Measurements from ENCODE around the gene TYRO3. TPM values are rescaled to one million over a fixed set of nuclear protein-coding genes. Genes with fewer than 3 reads are reported as not detected.
"Not testable (repeated sequence)": the region's sequence is repeated elsewhere in the genome, so short reads cannot be mapped to it uniquely, and the experiment has no call there.

The TYRO3 gene
- polyA plus RNA-seq, 1 donor, result 36.6 TPM

- WGBS (ENCODE audit: insufficient coverage, low lambda C conversion rate), result 90% methylated on average over 2 of the region's 7 CpGs
- Histone ChIP-seq H3K9me3 (ENCODE audit: control insufficient read depth, low read depth, low read length) (no peaks in the 10 kb centered on the region), H3K36me3 (ENCODE audit: control insufficient read depth, insufficient read depth, low read length) (no peaks in the 10 kb centered on the region), H3K27ac (ENCODE audit: low read length) (peak overlapping the region; percentile 89), H3K4me3 (ENCODE audit: low read length) (no peak overlapping the region), H3K27me3 (ENCODE audit: control insufficient read depth, insufficient read depth, low read length) (no peaks in the 10 kb centered on the region), H3K4me1 (ENCODE audit: control insufficient read depth, insufficient read depth, low read length) (peaks cover 23% of the 10 kb centered on the region)
- no peak for DNase-seq
Observed at GRCh38 chr15:41584636-41585126, 25.7 kb downstream of the TYRO3 start.

DNA sequence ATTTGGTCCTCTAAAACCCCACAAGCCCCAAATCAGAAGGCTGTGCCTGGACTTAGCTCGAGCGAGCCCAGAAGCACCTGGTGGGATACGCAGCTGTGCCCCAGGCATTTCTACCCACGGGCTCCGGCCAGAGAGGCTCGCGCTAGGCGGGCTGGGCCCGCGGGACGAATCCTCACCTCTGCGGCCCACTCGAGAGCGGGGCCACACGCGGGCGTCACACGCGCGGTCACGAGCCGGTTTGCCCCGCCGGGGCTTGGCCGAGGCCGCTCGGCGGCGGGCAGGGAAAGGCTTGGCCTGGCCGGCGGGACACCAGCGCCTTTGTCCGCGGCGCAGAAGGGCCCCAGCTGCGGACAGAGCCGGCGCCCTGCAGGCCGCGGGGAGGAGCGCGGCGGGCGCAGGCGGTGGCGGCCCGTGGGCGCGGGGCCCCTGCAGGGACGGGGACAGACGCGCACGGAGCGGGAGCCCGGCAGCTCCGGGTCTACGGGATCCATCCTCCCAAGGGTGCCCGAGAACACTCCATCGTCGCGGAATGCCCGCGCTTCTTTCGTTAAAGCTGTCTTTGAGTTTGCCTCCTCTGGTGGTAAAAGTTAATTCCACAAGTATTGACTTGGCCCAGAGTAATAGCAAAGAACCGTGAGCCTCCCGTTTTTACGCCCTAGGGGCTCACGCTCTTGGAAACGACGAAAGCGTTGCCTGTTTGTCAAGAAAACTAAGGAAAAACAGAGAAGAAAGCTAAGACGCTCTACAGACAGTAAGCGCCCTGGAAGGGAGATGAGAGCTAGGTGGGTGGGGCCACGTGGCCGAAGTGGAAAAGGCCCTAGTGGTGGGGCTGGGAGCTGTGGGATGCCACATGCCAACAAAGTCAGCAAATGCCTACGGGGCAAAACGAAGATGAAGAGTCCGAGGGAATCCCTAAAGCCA lies 26.4 kb downstream of the TYRO3 start:
- Histone ChIP-seq H3K27ac (ENCODE audit: low read length) (peak overlapping the region; percentile 89), H3K27me3 (ENCODE audit: control insufficient read depth, insufficient read depth, low read length) (no peaks in the 10 kb centered on the region), H3K36me3 (ENCODE audit: control insufficient read depth, insufficient read depth, low read length) (no peaks in the 10 kb centered on the region), H3K4me1 (ENCODE audit: control insufficient read depth, insufficient read depth, low read length) (peaks cover 28% of the 10 kb centered on the region), H3K9me3 (ENCODE audit: control insufficient read depth, low read depth, low read length) (no peaks in the 10 kb centered on the region), H3K4me3 (ENCODE audit: low read length) (peak overlapping the region; percentile 42)
- DNase-seq, result peak in 1 of 2 donors; percentile 78
- 0% methylated on average over 1 of the region's 78 CpGs for WGBS (ENCODE audit: insufficient coverage, low lambda C conversion rate)

GRCh38 chr15:41586531-41587282 lies 27.7 kb downstream of the TYRO3 start:
- H3K27me3 ChIP-seq (ENCODE audit: control insufficient read depth, insufficient read depth, low read length); H3K27ac ChIP-seq (ENCODE audit: low read length); H3K36me3 ChIP-seq (ENCODE audit: control insufficient read depth, insufficient read depth, low read length); H3K9me3 ChIP-seq (ENCODE audit: control insufficient read depth, low read depth, low read length); H3K4me3 ChIP-seq (ENCODE audit: low read length): not testable (repeated sequence)
- no CpG with 5 or more reads among the region's 14 CpGs for WGBS (ENCODE audit: insufficient coverage, low lambda C conversion rate)
- DNase-seq, result peak in 1 of 2 donors; percentile 26
- peaks cover 37% of the 10 kb centered on the region for H3K4me1 ChIP-seq (ENCODE audit: control insufficient read depth, insufficient read depth, low read length)

- H3K4me3 ChIP-seq (ENCODE audit: low read length); H3K9me3 ChIP-seq (ENCODE audit: control insufficient read depth, low read depth, low read length); H3K27me3 ChIP-seq (ENCODE audit: control insufficient read depth, insufficient read depth, low read length); H3K36me3 ChIP-seq (ENCODE audit: control insufficient read depth, insufficient read depth, low read length): not testable (repeated sequence)
- Histone ChIP-seq H3K4me1 (ENCODE audit: control insufficient read depth, insufficient read depth, low read length) (peaks cover 34% of the 10 kb centered on the region), H3K27ac (ENCODE audit: low read length) (peak overlapping the region; percentile 84)
- peak in 1 of 2 donors; percentile 30 for DNase-seq
- no CpG with 5 or more reads among the region's 4 CpGs for WGBS (ENCODE audit: insufficient coverage, low lambda C conversion rate)
Observed at GRCh38 chr15:41589018-41589417, 30.0 kb downstream of the TYRO3 start.

DNA sequence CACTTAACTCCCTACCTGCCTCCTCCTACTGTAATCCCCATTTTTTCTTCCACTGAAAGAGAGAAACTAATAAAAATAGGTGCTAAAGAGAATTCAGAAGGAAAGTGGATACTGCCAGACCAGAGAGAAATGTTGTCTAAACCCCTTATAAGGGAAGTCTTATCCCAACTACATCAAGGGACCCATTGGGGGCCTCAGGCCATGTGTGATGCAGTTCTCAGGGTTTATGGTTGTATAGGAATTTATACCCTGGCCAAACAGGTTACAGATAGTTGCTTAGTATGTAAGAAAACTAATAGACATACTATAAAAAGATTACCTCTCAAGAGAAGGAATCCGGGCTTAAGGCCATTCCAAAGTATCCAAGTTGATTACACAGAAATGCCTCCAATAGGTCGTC lies 30.6 kb downstream of the TYRO3 start:
- H3K27ac ChIP-seq (ENCODE audit: low read length), result peak overlapping the region; percentile 84
- WGBS (ENCODE audit: insufficient coverage, low lambda C conversion rate), result no CpG with 5 or more reads among the region's 2 CpGs
- not testable (repeated sequence) for H3K4me3 ChIP-seq (ENCODE audit: low read length); H3K9me3 ChIP-seq (ENCODE audit: control insufficient read depth, low read depth, low read length); H3K27me3 ChIP-seq (ENCODE audit: control insufficient read depth, insufficient read depth, low read length); H3K36me3 ChIP-seq (ENCODE audit: control insufficient read depth, insufficient read depth, low read length)
- peaks cover 32% of the 10 kb centered on the region for H3K4me1 ChIP-seq (ENCODE audit: control insufficient read depth, insufficient read depth, low read length)
- DNase-seq, result peak; percentile 60 to 79

DNA sequence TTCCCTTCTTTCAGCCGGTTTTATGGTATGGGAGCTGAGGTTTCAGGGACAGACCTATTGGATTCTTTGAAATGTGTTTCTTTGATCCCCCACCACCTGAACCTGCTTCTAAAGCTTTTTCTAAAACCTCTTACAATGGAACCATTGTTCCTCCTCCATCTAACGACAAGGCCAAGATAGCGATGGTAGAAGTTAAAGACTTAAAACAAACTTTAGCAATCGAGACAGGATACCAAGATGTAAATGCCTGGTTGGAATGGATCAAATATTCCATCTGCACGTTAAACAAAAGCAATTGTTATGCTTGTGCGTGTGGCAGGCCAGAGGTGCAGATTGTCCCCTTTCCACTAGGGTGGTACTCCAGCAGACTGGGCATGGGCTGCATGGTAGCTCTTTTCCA lies 32.2 kb downstream of the TYRO3 start:
- not testable (repeated sequence) for H3K27ac ChIP-seq (ENCODE audit: low read length); H3K4me3 ChIP-seq (ENCODE audit: low read length); H3K9me3 ChIP-seq (ENCODE audit: control insufficient read depth, low read depth, low read length); H3K36me3 ChIP-seq (ENCODE audit: control insufficient read depth, insufficient read depth, low read length); H3K27me3 ChIP-seq (ENCODE audit: control insufficient read depth, insufficient read depth, low read length)
- DNase-seq, result peak in 1 of 2 donors; percentile 18
- WGBS (ENCODE audit: insufficient coverage, low lambda C conversion rate), result 27% methylated on average over 3 of the region's 6 CpGs
- peaks cover 26% of the 10 kb centered on the region for H3K4me1 ChIP-seq (ENCODE audit: control insufficient read depth, insufficient read depth, low read length)

- H3K4me1 ChIP-seq (ENCODE audit: control insufficient read depth, insufficient read depth, low read length), result peaks cover 24% of the 10 kb centered on the region
- not testable (repeated sequence) for DNase-seq; H3K27me3 ChIP-seq (ENCODE audit: control insufficient read depth, insufficient read depth, low read length); H3K9me3 ChIP-seq (ENCODE audit: control insufficient read depth, low read depth, low read length); H3K27ac ChIP-seq (ENCODE audit: low read length); H3K4me3 ChIP-seq (ENCODE audit: low read length); H3K36me3 ChIP-seq (ENCODE audit: control insufficient read depth, insufficient read depth, low read length)
- WGBS (ENCODE audit: insufficient coverage, low lambda C conversion rate), result 68% methylated on average over 2 of the region's 8 CpGs
Observed at GRCh38 chr15:41592718-41593117, 33.7 kb downstream of the TYRO3 start.

- H3K27ac ChIP-seq (ENCODE audit: low read length), result no peak overlapping the region
- no peaks in the 10 kb centered on the region for H3K9me3 ChIP-seq (ENCODE audit: control insufficient read depth, low read depth, low read length)
- no peaks in the 10 kb centered on the region for H3K27me3 ChIP-seq (ENCODE audit: control insufficient read depth, insufficient read depth, low read length)
- H3K4me3 ChIP-seq (ENCODE audit: low read length), result no peak overlapping the region
- DNase-seq, result no peak
- peaks cover 12% of the 10 kb centered on the region for H3K4me1 ChIP-seq (ENCODE audit: control insufficient read depth, insufficient read depth, low read length)
- WGBS (ENCODE audit: insufficient coverage, low lambda C conversion rate), result 90% methylated on average over 2 of the region's 10 CpGs
- no peaks in the 10 kb centered on the region for H3K36me3 ChIP-seq (ENCODE audit: control insufficient read depth, insufficient read depth, low read length)
Observed at GRCh38 chr15:41594801-41595746, 36.1 kb downstream of the TYRO3 start.

DNA sequence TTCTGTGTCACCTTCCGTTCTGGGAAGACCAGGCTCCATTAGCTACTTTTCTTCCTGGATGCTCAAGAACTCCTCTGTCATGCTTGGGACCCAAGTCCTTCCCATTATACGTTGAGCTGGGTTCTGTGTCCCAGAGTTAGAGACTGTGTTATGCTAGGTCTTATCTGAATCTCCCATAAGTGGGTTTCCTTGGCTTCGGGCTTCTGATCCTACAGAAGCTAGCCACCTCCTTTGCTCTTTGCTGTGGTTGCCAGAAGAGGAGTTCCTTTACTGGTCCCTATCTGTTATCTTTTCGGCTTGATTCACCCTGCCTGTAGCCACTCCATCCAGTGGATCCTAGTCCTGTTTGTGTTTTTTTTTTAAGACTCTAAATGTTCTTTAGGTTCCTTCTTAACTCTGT lies 38.0 kb downstream of the TYRO3 start:
- WGBS (ENCODE audit: insufficient coverage, low lambda C conversion rate), result no CpG with 5 or more reads among the region's 4 CpGs

GRCh38 chr15:41597787-41598186 lies 38.8 kb downstream of the TYRO3 start:
- WGBS (ENCODE audit: insufficient coverage, low lambda C conversion rate), result no CpG with 5 or more reads among the region's 5 CpGs
- H3K4me1 ChIP-seq (ENCODE audit: control insufficient read depth, insufficient read depth, low read length), result no peaks in the 10 kb centered on the region

More for the DNA sequence above, 38.0 kb downstream of the TYRO3 start:
- Histone ChIP-seq H3K36me3 (ENCODE audit: control insufficient read depth, insufficient read depth, low read length) (no peaks in the 10 kb centered on the region), H3K9me3 (ENCODE audit: control insufficient read depth, low read depth, low read length) (no peaks in the 10 kb centered on the region), H3K4me3 (ENCODE audit: low read length) (no peak overlapping the region), H3K27ac (ENCODE audit: low read length) (no peak overlapping the region), H3K4me1 (ENCODE audit: control insufficient read depth, insufficient read depth, low read length) (no peaks in the 10 kb centered on the region), H3K27me3 (ENCODE audit: control insufficient read depth, insufficient read depth, low read length) (no peaks in the 10 kb centered on the region)
- no peak for DNase-seq

More at GRCh38 chr15:41597787-41598186, 38.8 kb downstream of the TYRO3 start:
- no peak for DNase-seq
- no peak overlapping the region for H3K4me3 ChIP-seq (ENCODE audit: low read length)
- H3K36me3 ChIP-seq (ENCODE audit: control insufficient read depth, insufficient read depth, low read length), result no peaks in the 10 kb centered on the region
- H3K27ac ChIP-seq (ENCODE audit: low read length), result no peak overlapping the region
- H3K27me3 ChIP-seq (ENCODE audit: control insufficient read depth, insufficient read depth, low read length), result no peaks in the 10 kb centered on the region
- H3K9me3 ChIP-seq (ENCODE audit: control insufficient read depth, low read depth, low read length), result no peaks in the 10 kb centered on the region
